ENCODE data around the gene HBE1. TPM values are rescaled to one million over a fixed set of nuclear protein-coding genes. Genes with fewer than 3 reads are reported as not detected.

Gene HBE1
- polyA plus RNA-seq, 3 donors from 2014 or later = not detected

- no peak overlapping the region for H3K4me3 Mint-ChIP-seq
Observed at GRCh38 chr11:5280582-5281102, 10.9 kb upstream of the HBE1 start.

GRCh38 chr11:5279471-5280090 lies 9.8 kb upstream of the HBE1 start:
- no peaks in the 10 kb centered on the region for H3K36me3 Mint-ChIP-seq
- H3K27me3 Mint-ChIP-seq (ENCODE audit: low read depth in 3 of 3) = peaks cover 0 to 4% (median 0%) of the 10 kb centered on the region in 3 donors
- no peak overlapping the region for H3K27ac Mint-ChIP-seq
- DNase-seq = no peak
- H3K4me3 Mint-ChIP-seq = no peak overlapping the region
- H3K4me1 Mint-ChIP-seq = no peaks in the 10 kb centered on the region
- peaks cover 0 to 5% (median 0%) of the 10 kb centered on the region in 6 donors for H3K9me3 Mint-ChIP-seq

More at GRCh38 chr11:5280582-5281102, 10.9 kb upstream of the HBE1 start:
- Mint-ChIP-seq H3K27me3 (ENCODE audit: low read depth in 3 of 3) (peaks cover 0 to 4% (median 2%) of the 10 kb centered on the region in 3 donors), H3K27ac (no peak overlapping the region), H3K9me3 (peaks cover 0 to 5% (median 0%) of the 10 kb centered on the region in 6 donors), H3K36me3 (no peaks in the 10 kb centered on the region), H3K4me1 (no peaks in the 10 kb centered on the region)
- DNase-seq = no peak

GRCh38 chr11:5277807-5278382 lies 8.2 kb upstream of the HBE1 start:
- H3K4me1 Mint-ChIP-seq = no peaks in the 10 kb centered on the region
- no peak for DNase-seq
- H3K27me3 Mint-ChIP-seq (ENCODE audit: low read depth in 3 of 3) = peaks cover 0 to 4% (median 0%) of the 10 kb centered on the region in 3 donors
- no peak overlapping the region for H3K4me3 Mint-ChIP-seq
- H3K27ac Mint-ChIP-seq = no peak overlapping the region
- no peaks in the 10 kb centered on the region for H3K36me3 Mint-ChIP-seq
- H3K9me3 Mint-ChIP-seq = peaks cover 0 to 6% (median 0%) of the 10 kb centered on the region in 6 donors

GRCh38 chr11:5276697-5277096 lies 7.0 kb upstream of the HBE1 start:
- H3K4me1 Mint-ChIP-seq = no peaks in the 10 kb centered on the region
- H3K9me3 Mint-ChIP-seq = peaks cover 0 to 6% (median 0%) of the 10 kb centered on the region in 6 donors
- H3K27ac Mint-ChIP-seq = no peak overlapping the region
- peaks cover 0 to 4% (median 0%) of the 10 kb centered on the region in 3 donors for H3K27me3 Mint-ChIP-seq (ENCODE audit: low read depth in 3 of 3)
- no peaks in the 10 kb centered on the region for H3K36me3 Mint-ChIP-seq
- no peak overlapping the region for H3K4me3 Mint-ChIP-seq
- no peak for DNase-seq

GRCh38 chr11:5275369-5276110 lies 5.8 kb upstream of the HBE1 start:
- Mint-ChIP-seq H3K4me1 (no peaks in the 10 kb centered on the region), H3K4me3 (no peak overlapping the region), H3K27ac (no peak overlapping the region), H3K9me3 (peaks cover 0 to 4% (median 0%) of the 10 kb centered on the region in 6 donors), H3K27me3 (ENCODE audit: low read depth in 3 of 3) (peaks cover 0 to under 1% (median 0%) of the 10 kb centered on the region in 3 donors), H3K36me3 (no peaks in the 10 kb centered on the region)
- no peak for DNase-seq

GRCh38 chr11:5274395-5274794 lies 4.7 kb upstream of the HBE1 start:
- Mint-ChIP-seq H3K4me1 (no peaks in the 10 kb centered on the region), H3K36me3 (no peaks in the 10 kb centered on the region), H3K9me3 (peaks cover 0 to 4% (median 0%) of the 10 kb centered on the region in 6 donors), H3K27me3 (ENCODE audit: low read depth in 3 of 3) (no peaks in the 10 kb centered on the region), H3K27ac (no peak overlapping the region), H3K4me3 (no peak overlapping the region)
- DNase-seq = no peak

- Mint-ChIP-seq H3K9me3 (peaks cover 0 to 3% (median 0%) of the 10 kb centered on the region in 6 donors), H3K36me3 (no peaks in the 10 kb centered on the region)
Observed at GRCh38 chr11:5272395-5273017, 2.8 kb upstream of the HBE1 start.

GRCh38 chr11:5267033-5267563 lies 2.6 kb downstream of the HBE1 start:
- no peak overlapping the region for H3K4me3 Mint-ChIP-seq
- peaks cover 0 to 2% (median 0%) of the 10 kb centered on the region in 6 donors for H3K9me3 Mint-ChIP-seq
- no peaks in the 10 kb centered on the region for H3K36me3 Mint-ChIP-seq
- H3K27ac Mint-ChIP-seq = no peak overlapping the region
- no peaks in the 10 kb centered on the region for H3K4me1 Mint-ChIP-seq
- H3K27me3 Mint-ChIP-seq (ENCODE audit: low read depth in 3 of 3) = peaks cover 2 to 3% (median 2%) of the 10 kb centered on the region in 3 donors
- DNase-seq = no peak

More at GRCh38 chr11:5272395-5273017, 2.8 kb upstream of the HBE1 start:
- peaks cover 0 to 3% (median 0%) of the 10 kb centered on the region in 3 donors for H3K27me3 Mint-ChIP-seq (ENCODE audit: low read depth in 3 of 3)
- no peak overlapping the region for H3K27ac Mint-ChIP-seq
- H3K4me3 Mint-ChIP-seq = no peak overlapping the region
- DNase-seq = no peak
- no peaks in the 10 kb centered on the region for H3K4me1 Mint-ChIP-seq

- Mint-ChIP-seq H3K27ac (no peak overlapping the region), H3K27me3 (ENCODE audit: low read depth in 3 of 3) (peaks cover 2 to 3% (median 2%) of the 10 kb centered on the region in 3 donors), H3K9me3 (peaks cover 0 to 5% (median 0%) of the 10 kb centered on the region in 6 donors), H3K4me1 (no peaks in the 10 kb centered on the region), H3K36me3 (no peaks in the 10 kb centered on the region), H3K4me3 (no peak overlapping the region)
- DNase-seq = no peak
Observed at GRCh38 chr11:5266609-5267008, 3.1 kb downstream of the HBE1 start.

- Mint-ChIP-seq H3K27me3 (ENCODE audit: low read depth in 3 of 3) (peaks cover 2 to 3% (median 2%) of the 10 kb centered on the region in 3 donors), H3K9me3 (peaks cover 0 to 5% (median 0%) of the 10 kb centered on the region in 6 donors), H3K4me1 (no peaks in the 10 kb centered on the region), H3K36me3 (no peaks in the 10 kb centered on the region), H3K27ac (no peak overlapping the region), H3K4me3 (no peak overlapping the region)
- no peak for DNase-seq
Observed at GRCh38 chr11:5265832-5266231, 3.9 kb downstream of the HBE1 start.

GRCh38 chr11:5258543-5259262 lies 11.0 kb downstream of the HBE1 start:
- Mint-ChIP-seq H3K36me3 (no peaks in the 10 kb centered on the region), H3K4me3 (no peak overlapping the region), H3K9me3 (peaks cover 0 to 21% (median 3%) of the 10 kb centered on the region in 6 donors), H3K4me1 (no peaks in the 10 kb centered on the region), H3K27ac (no peak overlapping the region), H3K27me3 (ENCODE audit: low read depth in 3 of 3) (peaks cover 0 to 2% (median 0%) of the 10 kb centered on the region in 3 donors)
- DNase-seq = no peak

GRCh38 chr11:5257296-5257695 lies 12.4 kb downstream of the HBE1 start:
- no peaks in the 10 kb centered on the region for H3K4me1 Mint-ChIP-seq

More at GRCh38 chr11:5257296-5257695, 12.4 kb downstream of the HBE1 start:
- Mint-ChIP-seq H3K36me3 (no peaks in the 10 kb centered on the region), H3K27ac (no peak overlapping the region), H3K9me3 (peaks cover 0 to 21% (median 5%) of the 10 kb centered on the region in 6 donors), H3K27me3 (ENCODE audit: low read depth in 3 of 3) (no peaks in the 10 kb centered on the region), H3K4me3 (no peak overlapping the region)
- DNase-seq = no peak

Measured in immature natural killer cell (primary cell).